Kidney epithelial cell (primary cell): ENCODE results near the gene TLR8. TPM values are rescaled to one million over a fixed set of nuclear protein-coding genes. Genes with fewer than 3 reads are reported as not detected.

Experiments
- DNase-seq: peaks from one replicate; pipeline ENCODE4 v3.0.0-alpha.2; 2010; ENCODE audit warnings: low read depth
- H3K27me3 ChIP-seq: 2 replicates; pipeline ENCODE4 v1.6.0; 2011; ENCODE audit warnings: low read length; ENCODE audit not compliant: control insufficient read depth, insufficient read depth
- H3K36me3 ChIP-seq: 2 replicates; pipeline ENCODE4 v1.5.1; 2011; ENCODE audit warnings: low read length; ENCODE audit not compliant: control insufficient read depth, insufficient read depth
- H3K4me3 ChIP-seq: 2 replicates; pipeline ENCODE4 v1.5.1; 2011; ENCODE audit warnings: low read depth, mild to moderate bottlenecking, control low read depth, low read length
- total RNA-seq: library from RNA; depleted of rRNA; stranded (reverse); fragments of >200 nt; gene quantifications from 2 replicates; pipeline ENCODE4 v1.2.3, GENCODE V29; 2015
- TF ChIP-seq, protein P1 (sequence below): IDR thresholded peaks from 2 replicates; pipeline ENCODE4 v1.5.1; 2011; ENCODE audit warnings: mild to moderate bottlenecking, moderate library complexity, low read length, control low read depth, inconsistent platforms; ENCODE audit not compliant: insufficient read depth, poor library complexity, severe bottlenecking

TLR8 gene
- total RNA-seq, 1 donor from 2014 or later: not detected

GRCh38 chrX:12947545-12948235, 41.3 kb downstream of the TLR8 start:
- TF ChIP-seq, protein P1, sequence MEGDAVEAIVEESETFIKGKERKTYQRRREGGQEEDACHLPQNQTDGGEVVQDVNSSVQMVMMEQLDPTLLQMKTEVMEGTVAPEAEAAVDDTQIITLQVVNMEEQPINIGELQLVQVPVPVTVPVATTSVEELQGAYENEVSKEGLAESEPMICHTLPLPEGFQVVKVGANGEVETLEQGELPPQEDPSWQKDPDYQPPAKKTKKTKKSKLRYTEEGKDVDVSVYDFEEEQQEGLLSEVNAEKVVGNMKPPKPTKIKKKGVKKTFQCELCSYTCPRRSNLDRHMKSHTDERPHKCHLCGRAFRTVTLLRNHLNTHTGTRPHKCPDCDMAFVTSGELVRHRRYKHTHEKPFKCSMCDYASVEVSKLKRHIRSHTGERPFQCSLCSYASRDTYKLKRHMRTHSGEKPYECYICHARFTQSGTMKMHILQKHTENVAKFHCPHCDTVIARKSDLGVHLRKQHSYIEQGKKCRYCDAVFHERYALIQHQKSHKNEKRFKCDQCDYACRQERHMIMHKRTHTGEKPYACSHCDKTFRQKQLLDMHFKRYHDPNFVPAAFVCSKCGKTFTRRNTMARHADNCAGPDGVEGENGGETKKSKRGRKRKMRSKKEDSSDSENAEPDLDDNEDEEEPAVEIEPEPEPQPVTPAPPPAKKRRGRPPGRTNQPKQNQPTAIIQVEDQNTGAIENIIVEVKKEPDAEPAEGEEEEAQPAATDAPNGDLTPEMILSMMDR: no peak
- no peaks in the 10 kb centered on the region for H3K27me3 ChIP-seq
- no peak for DNase-seq
- H3K36me3 ChIP-seq: no peaks in the 10 kb centered on the region
- H3K4me3 ChIP-seq: no peak overlapping the region

GRCh38 chrX:12948495-12948894, 42.1 kb downstream of the TLR8 start:
- no peak for DNase-seq
- TF ChIP-seq, protein P1: no peak
- Histone ChIP-seq H3K4me3 (no peak overlapping the region), H3K27me3 (no peaks in the 10 kb centered on the region), H3K36me3 (no peaks in the 10 kb centered on the region)

DNA sequence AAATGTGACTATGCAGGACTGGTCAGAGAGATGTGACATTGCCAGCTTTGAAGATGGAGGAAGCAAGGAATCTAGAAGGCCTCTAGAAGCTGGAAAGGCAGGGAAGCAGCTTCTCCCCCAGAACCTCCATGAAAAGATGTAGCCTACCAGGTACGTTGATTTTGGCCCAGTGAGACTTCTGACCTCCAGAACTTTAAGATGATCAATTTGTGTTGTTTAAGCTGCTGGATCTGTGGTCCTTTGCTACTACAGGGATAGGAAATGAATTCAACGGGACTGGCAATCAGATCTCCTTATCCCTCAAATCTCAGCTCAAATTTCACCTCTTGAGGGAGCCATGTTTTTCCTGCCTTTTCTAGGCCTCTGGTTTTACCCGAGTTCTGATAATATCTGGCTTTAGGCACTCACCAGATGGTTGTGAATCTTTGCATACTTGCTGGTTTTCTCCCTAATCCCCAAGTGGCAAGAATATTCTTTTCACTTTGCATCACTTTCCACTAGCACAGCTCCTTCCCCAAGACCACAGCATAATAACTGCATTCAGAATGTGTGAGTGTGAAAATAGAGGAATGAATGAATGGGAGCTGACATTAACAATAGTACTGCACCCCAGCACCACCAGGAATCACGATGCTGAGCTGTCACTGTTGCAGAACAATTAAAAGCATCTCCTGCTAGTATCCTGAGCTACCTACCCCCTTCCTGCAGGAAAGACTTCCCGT, 42.9 kb downstream of the TLR8 start:
- TF ChIP-seq, protein P1: no peak

DNA sequence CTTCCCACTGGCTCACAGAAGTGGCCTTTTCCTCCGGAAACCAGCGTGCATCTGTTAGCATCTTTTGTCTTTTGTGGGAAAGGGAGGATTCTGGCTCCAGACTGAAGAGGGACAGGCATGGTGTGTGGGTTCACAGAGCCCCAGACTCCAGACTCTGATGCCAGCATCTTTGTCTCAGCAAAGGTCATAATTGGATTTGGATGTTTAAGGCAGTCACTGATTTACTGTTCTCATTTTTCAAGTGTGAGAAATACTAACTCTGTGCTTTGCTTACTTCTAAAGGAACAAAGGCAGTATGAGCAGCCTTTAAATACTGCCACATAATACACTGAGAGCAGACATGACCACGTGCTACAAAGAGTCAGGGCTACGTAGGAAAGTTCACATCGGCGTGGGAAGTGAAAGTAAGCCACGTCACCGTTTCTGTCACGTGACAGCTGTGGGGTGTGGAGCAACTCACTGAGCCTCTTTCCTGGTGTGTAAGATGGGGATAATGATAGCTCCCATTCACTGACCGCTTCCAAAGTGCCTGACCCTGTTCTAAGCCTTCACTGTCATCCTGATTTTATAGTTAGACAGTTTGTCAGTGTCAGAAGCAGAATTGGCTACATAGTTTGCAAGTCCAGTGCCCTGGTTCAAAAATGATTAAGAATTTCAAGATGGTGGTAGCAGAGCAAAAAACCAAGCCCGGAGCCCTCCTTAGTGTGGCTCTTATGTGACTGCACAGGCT, 43.7 kb downstream of the TLR8 start:
- no peak overlapping the region for H3K4me3 ChIP-seq
- TF ChIP-seq, protein P1: no peak
- no peaks in the 10 kb centered on the region for H3K36me3 ChIP-seq
- no peak for DNase-seq
- no peaks in the 10 kb centered on the region for H3K27me3 ChIP-seq

More for the DNA sequence above, 42.9 kb downstream of the TLR8 start:
- Histone ChIP-seq H3K36me3 (no peaks in the 10 kb centered on the region), H3K27me3 (no peaks in the 10 kb centered on the region), H3K4me3 (no peak overlapping the region)
- no peak for DNase-seq

GRCh38 chrX:12950851-12951594, 44.6 kb downstream of the TLR8 start:
- no peak for DNase-seq

More at GRCh38 chrX:12950851-12951594, 44.6 kb downstream of the TLR8 start:
- TF ChIP-seq, protein P1: peak; percentile 47
- no peak overlapping the region for H3K4me3 ChIP-seq
- no peaks in the 10 kb centered on the region for H3K36me3 ChIP-seq
- no peaks in the 10 kb centered on the region for H3K27me3 ChIP-seq
